Neural cell (in vitro differentiated cells): ENCODE measurements around the gene SPPL2A. TPM values are rescaled to one million over a fixed set of nuclear protein-coding genes. Genes with fewer than 3 reads are reported as not detected.

Source experiments
- H2AFZ ChIP-seq: fragments of 200-600, 300-800 bp; sonication (generic), shearing (Covaris generic); 2 replicates; pipeline ENCODE4 v1.6.0; 2014; ENCODE audit warnings: low read depth, mild to moderate bottlenecking, antibody characterized with exemption, low read length, moderate library complexity
- H3F3A ChIP-seq: fragments of 200-600 bp; shearing (Covaris generic); 2 replicates; pipeline ENCODE4 v1.6.1; 2016; ENCODE audit warnings: mild to moderate bottlenecking, moderate library complexity, mixed read lengths, antibody characterized with exemption, low read length; ENCODE audit not compliant: insufficient read depth, poor library complexity, severe bottlenecking
- H3K27ac ChIP-seq: fragments of 200-600, 300-800 bp; sonication (generic), shearing (Covaris generic); 2 replicates; pipeline ENCODE4 v1.5.1; 2014; ENCODE audit warnings: mild to moderate bottlenecking, low read length, moderate library complexity
- H3K27me3 ChIP-seq: fragments of 300-800, 200-600 bp; sonication (generic), shearing (Covaris generic); 2 replicates; pipeline ENCODE4 v1.6.0; 2014; ENCODE audit warnings: mild to moderate bottlenecking, low read depth, low read length, moderate library complexity; ENCODE audit not compliant: insufficient read depth
- H3K36me3 ChIP-seq: fragments of 300-800, 200-600 bp; sonication (generic), shearing (Covaris generic); 2 replicates; pipeline ENCODE4 v1.5.1; 2014; ENCODE audit warnings: mild to moderate bottlenecking, antibody characterized with exemption, low read length, moderate library complexity; ENCODE audit not compliant: insufficient read depth
- H3K4me2 ChIP-seq: fragments of 300-800, 200-600 bp; sonication (generic), shearing (Covaris generic); 2 replicates; pipeline ENCODE4 v1.6.0; 2014; ENCODE audit warnings: mild to moderate bottlenecking, low read length
- H3K4me3 ChIP-seq: fragments of 300-800, 200-600 bp; sonication (generic), shearing (Covaris generic); 2 replicates; pipeline ENCODE4 v1.5.1; 2014; ENCODE audit warnings: mild to moderate bottlenecking, low read length, moderate library complexity
- H3K79me2 ChIP-seq: fragments of 200-600 bp; shearing (Covaris generic); replicated peaks from 2 replicates; pipeline ENCODE4 v1.6.0; 2014; ENCODE audit warnings: mild to moderate bottlenecking, low read length, moderate library complexity; ENCODE audit not compliant: insufficient read depth
- H3K9ac ChIP-seq: fragments of 300-800, 200-600 bp; sonication (generic), shearing (Covaris generic); 2 replicates; pipeline ENCODE4 v1.6.1; 2016; ENCODE audit warnings: mild to moderate bottlenecking, low read length, mixed read lengths
- H3K9me2 ChIP-seq: fragments of 200-600 bp; shearing (Covaris generic); 2 replicates; pipeline ENCODE4 v1.6.1; 2016; ENCODE audit warnings: mild to moderate bottlenecking, low read length, mixed read lengths; ENCODE audit not compliant: insufficient read depth
- H3K9me3 ChIP-seq: fragments of 200-600, 300-800 bp; sonication (generic), shearing (Covaris generic); 2 replicates; pipeline ENCODE4 v1.6.1; 2016; ENCODE audit warnings: mild to moderate bottlenecking, mixed run types, low read length, moderate library complexity, mixed read lengths
- H4K20me1 ChIP-seq: fragments of 200-600 bp; shearing (Covaris generic); 2 replicates; pipeline ENCODE4 v1.6.1; 2016; ENCODE audit warnings: mild to moderate bottlenecking, mixed run types; ENCODE audit not compliant: insufficient read depth
- EP300 ChIP-seq: fragments of 450-650 bp; conservative IDR thresholded peaks from 2 replicates; pipeline ENCODE4 v1.6.1; 2014; ENCODE audit warnings: antibody characterized with exemption, mild to moderate bottlenecking, moderate library complexity; ENCODE audit not compliant: poor library complexity, severe bottlenecking
- EZH2 ChIP-seq: fragments of 200-600, 300-800 bp; shearing (Covaris generic), sonication (generic); IDR thresholded peaks from 2 replicates; pipeline ENCODE4 v1.6.1; 2014; ENCODE audit warnings: antibody characterized with exemption, low read length, borderline replicate concordance, mild to moderate bottlenecking; ENCODE audit not compliant: insufficient read depth, poor library complexity, severe bottlenecking
- MXI1 ChIP-seq: fragments of 450-650 bp; conservative IDR thresholded peaks from 2 replicates; pipeline ENCODE4 v1.6.1; 2014; ENCODE audit warnings: antibody characterized with exemption, mild to moderate bottlenecking; ENCODE audit not compliant: poor library complexity, severe bottlenecking
- POLR2AphosphoS5 ChIP-seq: IDR thresholded peaks from 2 replicates; pipeline ENCODE4 v1.6.1; 2012
- RAD21 ChIP-seq: fragments of 450-650 bp; conservative IDR thresholded peaks from 2 replicates; pipeline ENCODE4 v1.6.1; 2014; ENCODE audit warnings: antibody characterized with exemption, mild to moderate bottlenecking, moderate library complexity
- SMC3 ChIP-seq: fragments of 450-650 bp; conservative IDR thresholded peaks from 2 replicates; pipeline ENCODE4 v1.6.1; 2014; ENCODE audit warnings: antibody characterized with exemption, mild to moderate bottlenecking, moderate library complexity; ENCODE audit not compliant: poor library complexity
- TAF1 ChIP-seq: IDR thresholded peaks from 2 replicates; pipeline ENCODE4 v1.6.1; 2012; ENCODE audit warnings: low read depth
- polyA plus RNA-seq: library from polyadenylated mRNA; depleted of rRNA; stranded (reverse); fragments of >200 nt; gene quantifications from 2 replicates; pipeline ENCODE4 v1.2.3, GENCODE V29; 2014
- TF ChIP-seq, protein P1 (sequence below): fragments of 450-650 bp; IDR thresholded peaks from 2 replicates; pipeline ENCODE4 v1.5.1; 2014; ENCODE audit warnings: antibody characterized with exemption, mild to moderate bottlenecking, moderate library complexity; ENCODE audit not compliant: poor library complexity, severe bottlenecking
- TF ChIP-seq, protein P2 (sequence below): IDR thresholded peaks from 2 replicates; pipeline ENCODE4 v1.6.1; 2012; ENCODE audit warnings: borderline replicate concordance

SPPL2A gene
- polyA plus RNA-seq, 1 donor from 2014 or later: 29.9 TPM

DNA sequence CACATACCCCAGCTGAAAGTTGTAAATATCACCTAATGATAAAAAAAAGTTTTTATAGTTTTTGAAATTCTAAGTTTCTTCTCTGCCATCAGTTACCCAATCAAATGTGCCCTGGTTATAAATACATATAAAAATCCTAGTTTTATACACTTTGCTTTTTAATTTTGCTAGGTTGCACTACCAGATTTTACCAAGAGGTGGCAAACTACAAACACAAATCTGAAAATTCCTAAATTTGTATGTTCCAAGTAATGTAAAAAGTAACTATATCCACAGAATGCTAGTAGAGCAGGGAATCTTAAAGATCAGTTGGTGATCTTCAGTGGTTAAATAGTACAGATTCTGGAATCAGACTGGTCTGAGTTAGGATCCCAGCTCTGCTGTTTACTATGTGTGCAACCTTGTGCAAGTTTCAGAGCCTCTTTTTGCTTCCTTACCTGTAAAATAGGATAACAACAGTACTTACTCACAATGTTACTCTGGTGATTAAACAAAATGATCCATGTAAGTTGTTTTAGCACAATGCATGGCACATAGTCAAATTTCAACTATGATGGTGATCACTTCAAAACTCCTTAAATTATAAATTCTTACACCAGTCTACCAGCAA lies 89.9 kb downstream of the SPPL2A start:
- Histone ChIP-seq H3K79me2 (peaks cover 23% of the 10 kb centered on the region), H3K9me2 (no peaks in the 10 kb centered on the region), H3K4me3 (no peak overlapping the region), H3K9me3 (no peaks in the 10 kb centered on the region), H3K27ac (no peak overlapping the region), H3K36me3 (no peaks in the 10 kb centered on the region), H4K20me1 (no peaks in the 10 kb centered on the region), H3K27me3 (no peaks in the 10 kb centered on the region), H3F3A (no peaks in the 10 kb centered on the region), H2AFZ (no peak overlapping the region), H3K9ac (no peak overlapping the region), H3K4me2 (no peak overlapping the region)
- TF ChIP-seq SMC3 (peak; percentile 88), POLR2AphosphoS5 (no peak), RAD21 (peak; percentile 77), TAF1 (no peak), MXI1 (no peak)
- TF ChIP-seq, protein P1, sequence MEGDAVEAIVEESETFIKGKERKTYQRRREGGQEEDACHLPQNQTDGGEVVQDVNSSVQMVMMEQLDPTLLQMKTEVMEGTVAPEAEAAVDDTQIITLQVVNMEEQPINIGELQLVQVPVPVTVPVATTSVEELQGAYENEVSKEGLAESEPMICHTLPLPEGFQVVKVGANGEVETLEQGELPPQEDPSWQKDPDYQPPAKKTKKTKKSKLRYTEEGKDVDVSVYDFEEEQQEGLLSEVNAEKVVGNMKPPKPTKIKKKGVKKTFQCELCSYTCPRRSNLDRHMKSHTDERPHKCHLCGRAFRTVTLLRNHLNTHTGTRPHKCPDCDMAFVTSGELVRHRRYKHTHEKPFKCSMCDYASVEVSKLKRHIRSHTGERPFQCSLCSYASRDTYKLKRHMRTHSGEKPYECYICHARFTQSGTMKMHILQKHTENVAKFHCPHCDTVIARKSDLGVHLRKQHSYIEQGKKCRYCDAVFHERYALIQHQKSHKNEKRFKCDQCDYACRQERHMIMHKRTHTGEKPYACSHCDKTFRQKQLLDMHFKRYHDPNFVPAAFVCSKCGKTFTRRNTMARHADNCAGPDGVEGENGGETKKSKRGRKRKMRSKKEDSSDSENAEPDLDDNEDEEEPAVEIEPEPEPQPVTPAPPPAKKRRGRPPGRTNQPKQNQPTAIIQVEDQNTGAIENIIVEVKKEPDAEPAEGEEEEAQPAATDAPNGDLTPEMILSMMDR: peak; percentile 82

DNA sequence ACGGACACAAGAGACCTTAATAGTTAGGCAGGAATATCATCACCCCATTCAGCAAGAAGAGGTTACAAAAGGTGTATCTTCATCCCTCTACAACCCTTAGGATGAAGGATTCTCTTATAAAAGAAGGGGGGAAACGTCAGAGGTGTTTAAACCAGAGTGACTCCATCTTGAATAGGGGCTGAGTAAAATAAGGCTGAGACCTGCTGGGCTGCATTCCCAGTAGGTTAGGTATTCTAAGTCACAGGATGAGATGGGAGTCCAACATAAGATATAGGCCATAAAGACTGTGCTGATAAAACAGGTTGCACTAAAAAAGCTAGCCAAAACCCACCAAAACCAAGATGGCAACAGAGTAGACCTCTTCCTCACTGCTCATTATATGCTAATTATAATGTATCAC lies 95.4 kb downstream of the SPPL2A start:
- no peaks in the 10 kb centered on the region for H3K27me3 ChIP-seq
- no peaks in the 10 kb centered on the region for H3K9me3 ChIP-seq
- H3K79me2 ChIP-seq: no peaks in the 10 kb centered on the region
- H3K9me2 ChIP-seq: no peaks in the 10 kb centered on the region
- H3K4me3 ChIP-seq: no peak overlapping the region
- H3F3A ChIP-seq: no peaks in the 10 kb centered on the region
- no peak overlapping the region for H3K4me2 ChIP-seq
- H2AFZ ChIP-seq: no peak overlapping the region
- no peaks in the 10 kb centered on the region for H4K20me1 ChIP-seq
- no peaks in the 10 kb centered on the region for H3K36me3 ChIP-seq
- TF ChIP-seq POLR2AphosphoS5 (no peak), TAF1 (no peak), EP300 (no peak), EZH2 (no peak), RAD21 (no peak), SMC3 (no peak), MXI1 (no peak)
- TF ChIP-seq, protein P2, sequence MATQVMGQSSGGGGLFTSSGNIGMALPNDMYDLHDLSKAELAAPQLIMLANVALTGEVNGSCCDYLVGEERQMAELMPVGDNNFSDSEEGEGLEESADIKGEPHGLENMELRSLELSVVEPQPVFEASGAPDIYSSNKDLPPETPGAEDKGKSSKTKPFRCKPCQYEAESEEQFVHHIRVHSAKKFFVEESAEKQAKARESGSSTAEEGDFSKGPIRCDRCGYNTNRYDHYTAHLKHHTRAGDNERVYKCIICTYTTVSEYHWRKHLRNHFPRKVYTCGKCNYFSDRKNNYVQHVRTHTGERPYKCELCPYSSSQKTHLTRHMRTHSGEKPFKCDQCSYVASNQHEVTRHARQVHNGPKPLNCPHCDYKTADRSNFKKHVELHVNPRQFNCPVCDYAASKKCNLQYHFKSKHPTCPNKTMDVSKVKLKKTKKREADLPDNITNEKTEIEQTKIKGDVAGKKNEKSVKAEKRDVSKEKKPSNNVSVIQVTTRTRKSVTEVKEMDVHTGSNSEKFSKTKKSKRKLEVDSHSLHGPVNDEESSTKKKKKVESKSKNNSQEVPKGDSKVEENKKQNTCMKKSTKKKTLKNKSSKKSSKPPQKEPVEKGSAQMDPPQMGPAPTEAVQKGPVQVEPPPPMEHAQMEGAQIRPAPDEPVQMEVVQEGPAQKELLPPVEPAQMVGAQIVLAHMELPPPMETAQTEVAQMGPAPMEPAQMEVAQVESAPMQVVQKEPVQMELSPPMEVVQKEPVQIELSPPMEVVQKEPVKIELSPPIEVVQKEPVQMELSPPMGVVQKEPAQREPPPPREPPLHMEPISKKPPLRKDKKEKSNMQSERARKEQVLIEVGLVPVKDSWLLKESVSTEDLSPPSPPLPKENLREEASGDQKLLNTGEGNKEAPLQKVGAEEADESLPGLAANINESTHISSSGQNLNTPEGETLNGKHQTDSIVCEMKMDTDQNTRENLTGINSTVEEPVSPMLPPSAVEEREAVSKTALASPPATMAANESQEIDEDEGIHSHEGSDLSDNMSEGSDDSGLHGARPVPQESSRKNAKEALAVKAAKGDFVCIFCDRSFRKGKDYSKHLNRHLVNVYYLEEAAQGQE: no peak
- TF ChIP-seq, protein P1: no peak
- H3K27ac ChIP-seq: no peak overlapping the region
- no peak overlapping the region for H3K9ac ChIP-seq
